ENCODE data around the gene NSUN6.

The NSUN6 gene

DNA sequence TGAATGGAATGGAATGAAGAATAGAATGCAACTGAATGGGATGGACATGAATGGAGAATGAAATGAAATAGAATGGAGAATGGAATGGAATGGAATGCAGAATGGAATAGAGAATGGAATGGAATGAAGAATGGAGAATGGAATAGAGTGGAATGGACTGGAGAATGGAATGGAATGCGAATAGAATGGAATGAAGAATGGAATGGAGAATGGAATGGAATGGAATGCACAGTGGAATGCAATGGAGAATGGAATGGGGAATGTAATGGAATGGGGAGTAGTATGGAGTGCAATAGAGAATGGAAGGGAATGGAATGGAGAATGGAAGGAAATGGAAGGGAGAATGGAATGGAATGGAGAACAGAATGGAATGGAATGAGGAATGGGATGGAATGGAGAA is 93.4 kb downstream of the NSUN6 start:
- no peak for DNase-seq

DNA sequence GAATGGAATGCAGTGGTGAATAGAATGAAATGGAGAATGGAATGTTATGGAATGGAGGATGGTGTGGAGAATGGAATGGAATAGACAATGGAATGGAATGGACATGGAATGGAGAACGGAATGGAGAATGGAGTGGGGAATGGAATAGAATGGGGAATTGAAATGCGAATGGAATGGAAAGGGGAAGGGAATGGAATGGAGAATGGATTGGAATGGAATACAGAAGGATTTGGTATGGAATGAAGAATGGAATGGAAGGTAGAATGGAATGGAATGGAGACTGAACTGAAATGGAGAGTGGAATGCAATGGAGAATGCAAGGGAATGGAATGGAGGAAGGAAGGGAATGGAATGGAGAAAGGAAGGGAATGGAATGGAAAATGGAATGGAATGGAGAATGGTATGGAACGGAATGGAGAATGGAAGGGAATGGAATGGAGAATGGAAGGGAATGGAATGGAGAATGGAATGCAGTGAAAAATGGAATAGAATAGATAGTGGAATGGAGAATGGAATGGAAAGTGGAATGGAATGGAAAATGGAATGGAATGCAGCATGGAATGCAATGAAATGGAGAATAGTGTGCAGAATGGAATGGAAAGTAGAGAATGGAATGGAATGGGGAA is 94.8 kb downstream of the NSUN6 start:
- DNase-seq, result no peak

DNA sequence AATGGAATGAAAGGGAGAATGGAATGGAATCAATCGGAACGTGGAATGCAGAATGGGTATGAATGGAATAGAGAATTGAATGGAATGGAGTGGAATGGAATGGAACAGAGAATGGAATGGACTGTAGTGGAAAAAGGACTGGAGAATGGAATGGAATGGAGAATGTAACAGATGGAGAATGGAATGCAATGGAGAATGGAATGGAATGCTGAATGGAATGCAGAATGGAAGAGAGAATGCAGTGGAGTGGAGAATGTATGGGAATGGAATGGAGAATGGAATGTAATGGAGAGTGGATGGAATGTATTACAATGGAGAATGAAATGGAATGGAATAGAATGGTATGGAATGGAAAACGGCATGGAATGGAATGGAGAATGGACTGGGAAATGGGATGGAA is 96.9 kb downstream of the NSUN6 start:
- no peak for DNase-seq

DNA sequence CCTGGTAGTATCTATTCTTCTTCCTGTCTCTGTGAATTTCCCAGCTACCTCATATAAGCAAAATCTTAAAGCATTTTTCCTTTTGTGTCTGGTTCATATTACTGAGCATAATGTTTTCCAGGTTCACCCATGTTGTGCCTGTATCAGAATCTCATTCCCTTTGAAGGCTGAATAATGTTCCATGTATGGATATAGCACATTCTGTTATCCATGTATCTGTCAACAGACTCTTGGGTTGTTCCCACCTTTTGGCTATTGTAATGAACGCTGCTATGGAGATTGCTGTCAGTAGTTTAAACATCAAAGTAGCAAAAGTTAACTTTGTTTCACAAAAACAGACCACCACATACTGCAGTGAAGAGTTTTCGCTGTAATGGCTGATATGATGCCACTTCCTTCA is 99.9 kb downstream of the NSUN6 start:
- no peak for DNase-seq

DNA sequence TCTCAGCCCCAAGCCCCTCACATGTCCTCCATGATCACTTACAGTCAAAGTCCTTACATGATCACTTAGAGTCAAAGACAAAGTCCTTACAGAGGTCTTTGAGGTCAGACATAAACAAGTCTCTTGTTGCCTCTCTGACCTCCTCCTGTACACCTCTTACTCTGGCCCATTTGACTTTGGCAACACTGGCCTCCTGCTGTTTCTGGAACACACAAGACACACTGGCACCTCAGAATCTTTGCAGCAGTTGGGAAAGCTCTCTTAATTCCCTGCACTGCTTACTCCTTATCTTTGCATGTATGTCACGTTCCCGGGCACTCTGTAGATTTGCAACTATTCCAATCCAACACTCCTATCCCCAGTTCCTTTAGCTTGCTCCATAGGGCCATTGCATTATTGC is 102.3 kb downstream of the NSUN6 start:
- no peak for DNase-seq

DNA sequence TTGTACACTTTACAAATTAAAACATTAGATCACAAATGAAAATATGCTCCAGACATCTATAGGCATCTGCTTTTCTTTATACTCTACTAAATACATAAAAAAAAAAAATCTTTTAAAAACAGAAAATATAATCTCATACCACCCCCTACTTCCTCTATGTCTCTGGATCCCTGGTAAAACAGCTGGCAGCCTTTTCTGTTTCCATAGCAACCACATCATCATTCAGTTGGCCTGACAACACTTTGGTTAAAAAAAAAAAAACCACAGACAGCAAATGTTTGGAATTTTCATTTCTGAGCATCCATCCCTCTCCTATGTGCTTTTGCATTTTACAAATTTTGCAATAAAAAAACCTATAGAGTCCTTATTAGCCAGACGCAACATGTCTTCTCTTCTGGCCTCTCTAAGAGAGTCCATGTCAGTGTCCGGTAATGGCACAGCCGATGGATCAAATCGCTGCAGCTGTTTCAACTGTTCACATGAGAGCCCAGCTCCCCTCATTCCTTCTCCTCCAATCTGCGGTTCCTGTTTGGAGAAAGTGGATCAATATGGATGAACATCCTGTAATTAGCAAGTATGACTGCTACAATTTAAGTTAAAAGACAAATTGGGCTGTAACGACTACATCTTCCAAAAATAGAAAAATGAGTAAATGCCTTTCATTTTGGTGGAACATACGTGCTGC is 105.6 kb downstream of the NSUN6 start:
- no peak for DNase-seq

DNA sequence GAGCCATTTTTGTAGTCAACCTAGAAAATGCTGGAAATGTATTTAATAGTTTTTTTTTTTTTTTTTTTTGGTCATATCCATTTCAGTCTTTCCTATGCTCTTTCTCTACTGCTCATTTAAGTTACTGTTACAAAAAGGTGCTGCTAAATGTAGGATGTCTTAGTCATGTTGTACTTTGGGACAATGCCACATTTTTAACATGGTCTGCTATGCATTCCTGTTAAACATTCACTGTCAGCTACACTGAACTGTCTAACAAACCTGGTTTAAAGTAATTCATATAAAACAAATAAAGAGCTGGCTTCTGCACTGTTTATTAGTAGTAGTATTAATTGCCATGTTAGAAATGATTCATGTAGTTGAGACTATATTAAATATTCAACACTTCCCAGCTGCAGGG is 108.6 kb downstream of the NSUN6 start:
- no peak for DNase-seq

DNA sequence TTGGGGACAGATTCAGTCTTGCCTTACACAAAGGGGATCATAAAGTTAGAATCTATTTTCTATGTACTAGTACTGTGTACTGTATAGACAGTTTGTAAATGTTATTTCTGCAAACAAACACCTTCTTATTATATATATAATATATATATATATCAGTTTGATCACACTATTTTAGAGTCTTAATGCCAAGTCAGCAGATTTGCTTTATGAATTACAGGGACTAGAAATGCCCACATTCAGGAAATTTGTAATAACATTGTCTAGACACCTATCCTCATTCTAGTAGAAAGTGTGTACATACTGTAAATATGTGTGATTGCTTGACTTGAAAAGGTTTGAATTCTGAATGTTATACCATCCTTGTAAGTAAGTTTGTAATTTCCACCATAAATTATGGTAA is 111.2 kb downstream of the NSUN6 start:
- no peak for DNase-seq

DNA sequence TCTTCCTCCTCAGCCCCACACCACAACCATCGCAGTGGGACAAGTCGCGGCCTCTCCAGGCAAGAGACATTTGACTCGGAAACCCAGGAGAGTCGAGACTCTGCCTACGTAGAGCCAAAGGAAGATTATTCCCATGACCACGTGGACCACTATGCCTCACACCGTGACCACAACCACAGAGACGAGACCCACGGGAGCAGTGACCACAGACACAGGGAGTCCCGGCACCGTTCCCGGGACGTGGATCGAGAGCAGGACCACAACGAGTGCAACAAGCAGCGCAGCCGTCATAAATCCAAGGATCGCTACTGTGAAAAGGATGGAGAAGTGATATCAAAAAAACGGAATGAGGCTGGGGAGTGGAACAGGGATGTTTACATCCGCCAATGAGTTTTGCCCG is 112.1 kb downstream of the NSUN6 start:
- no peak for DNase-seq

DNA sequence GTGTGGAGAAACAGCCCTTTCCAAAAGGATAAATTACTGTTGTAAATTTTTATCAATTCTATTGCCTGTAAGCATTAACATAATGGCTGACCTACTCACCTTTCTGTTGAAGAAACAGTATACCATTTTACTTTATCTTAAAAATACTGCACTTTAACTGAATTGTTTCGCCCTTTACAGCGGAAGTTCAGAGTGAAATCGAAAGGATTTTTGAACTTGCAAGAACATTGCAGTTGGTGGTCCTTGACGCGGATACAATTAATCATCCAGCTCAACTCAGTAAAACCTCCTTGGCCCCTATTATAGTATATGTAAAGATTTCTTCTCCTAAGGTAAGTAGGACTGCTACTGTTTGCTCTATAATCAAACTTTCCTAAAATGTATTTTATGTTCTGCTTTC is 117.5 kb downstream of the NSUN6 start:
- no peak for DNase-seq

DNA sequence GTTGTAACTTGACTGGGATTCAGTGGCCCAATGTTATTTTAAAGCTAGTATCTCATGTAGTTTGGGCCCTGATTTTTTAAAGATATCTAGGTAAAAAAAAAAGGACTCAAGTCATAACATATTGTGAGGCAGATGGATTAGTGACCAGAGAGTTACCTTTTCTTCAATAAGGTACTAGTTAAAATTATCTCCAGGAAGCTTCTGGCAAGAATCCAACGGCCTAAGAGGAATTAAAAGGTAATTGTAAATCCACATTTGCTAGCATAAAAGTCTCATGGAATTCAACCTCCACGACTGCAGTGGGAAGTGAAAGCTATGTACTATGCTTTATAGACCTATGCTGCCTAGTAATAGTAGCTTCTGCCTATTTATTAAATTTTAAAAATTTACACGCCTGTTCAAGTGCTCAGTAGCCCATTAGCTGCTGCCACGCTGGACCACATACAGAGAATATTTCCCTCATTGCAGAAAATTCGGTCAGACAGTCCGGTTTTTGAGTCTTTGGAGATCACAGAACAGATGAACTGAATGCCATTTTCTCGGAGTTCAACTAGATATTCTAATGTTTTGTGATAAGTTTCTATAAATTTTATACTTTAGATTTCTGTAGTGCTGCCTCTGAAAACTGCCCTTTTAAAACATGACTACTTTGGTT is 118.4 kb downstream of the NSUN6 start:
- no peak for DNase-seq

DNA sequence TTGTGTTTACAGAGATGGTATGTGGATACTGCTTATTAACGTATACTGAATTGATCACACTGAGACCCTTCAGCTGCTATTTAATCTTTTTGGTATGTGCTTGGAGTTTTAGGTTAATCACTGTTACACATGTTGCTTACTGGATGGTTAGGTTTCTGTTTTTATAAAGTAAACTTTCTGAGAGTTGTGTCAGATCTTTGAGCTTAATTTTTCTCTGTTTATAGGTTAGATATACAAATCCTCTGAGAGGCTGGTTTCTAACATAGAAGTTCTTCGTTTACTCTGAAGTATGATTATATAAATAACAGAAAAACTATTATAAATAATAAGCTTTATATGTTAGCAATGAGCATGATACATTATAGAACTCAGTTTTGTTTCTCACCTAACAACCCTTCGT is 123.1 kb downstream of the NSUN6 start:
- no peak for DNase-seq

DNA sequence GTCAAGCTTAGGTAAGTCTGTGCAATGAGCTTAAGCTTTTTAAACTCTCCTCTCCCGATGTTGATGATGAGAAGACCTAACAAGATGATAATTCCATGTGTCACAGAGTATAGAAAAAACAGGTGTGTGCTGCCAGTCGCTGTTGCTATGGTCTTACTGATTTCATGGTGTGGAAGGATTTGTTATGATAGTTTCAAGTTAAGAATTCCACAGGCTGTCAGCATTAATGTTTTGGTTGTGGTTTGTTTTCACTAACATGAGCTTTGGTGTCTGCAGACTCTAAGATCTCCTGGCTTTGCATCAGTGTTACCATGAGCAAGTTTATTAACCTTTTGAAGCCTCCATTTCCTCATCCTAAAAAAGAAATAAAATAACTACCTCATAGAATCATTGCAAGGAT is 123.7 kb downstream of the NSUN6 start:
- DNase-seq, result no peak

DNA sequence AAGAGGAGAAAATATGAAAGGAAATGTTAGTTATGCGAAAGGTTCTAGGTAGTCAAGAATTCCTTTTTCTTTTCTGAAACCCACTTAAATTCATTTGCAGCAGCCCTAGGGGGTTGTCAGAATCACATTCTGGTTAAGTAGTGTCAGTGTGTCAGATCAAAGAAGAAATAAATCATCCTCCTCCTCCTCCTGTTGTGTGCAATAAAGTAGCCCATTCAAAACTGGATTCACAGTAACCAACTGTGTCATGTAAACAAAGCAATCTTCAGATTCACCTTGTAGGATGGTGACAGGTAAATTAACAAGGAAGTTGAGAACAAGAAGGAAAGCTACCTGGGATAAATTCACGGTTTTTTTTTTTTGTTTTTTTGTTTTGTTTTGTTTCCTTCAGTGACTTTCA is 127.5 kb downstream of the NSUN6 start:
- DNase-seq, result no peak

DNA sequence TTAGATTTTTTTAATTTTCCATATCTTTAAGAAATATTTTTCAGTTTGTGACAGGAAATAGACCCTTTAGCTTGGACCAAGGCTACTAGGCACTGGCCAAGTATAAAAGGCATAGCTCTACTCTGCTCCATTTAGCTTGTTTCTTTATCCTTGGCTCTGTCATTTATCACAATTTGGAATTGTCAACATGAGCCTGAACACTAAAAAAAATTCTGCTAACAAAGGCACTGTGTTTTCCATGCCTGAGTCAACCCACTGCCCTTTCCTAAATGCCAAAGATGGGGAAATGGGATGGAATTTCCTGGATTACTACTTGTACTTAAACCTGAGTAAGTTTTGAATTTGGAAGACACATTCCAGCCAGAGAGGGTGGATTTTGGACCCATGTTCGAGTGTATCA is 128.4 kb downstream of the NSUN6 start:
- no peak for DNase-seq

DNA sequence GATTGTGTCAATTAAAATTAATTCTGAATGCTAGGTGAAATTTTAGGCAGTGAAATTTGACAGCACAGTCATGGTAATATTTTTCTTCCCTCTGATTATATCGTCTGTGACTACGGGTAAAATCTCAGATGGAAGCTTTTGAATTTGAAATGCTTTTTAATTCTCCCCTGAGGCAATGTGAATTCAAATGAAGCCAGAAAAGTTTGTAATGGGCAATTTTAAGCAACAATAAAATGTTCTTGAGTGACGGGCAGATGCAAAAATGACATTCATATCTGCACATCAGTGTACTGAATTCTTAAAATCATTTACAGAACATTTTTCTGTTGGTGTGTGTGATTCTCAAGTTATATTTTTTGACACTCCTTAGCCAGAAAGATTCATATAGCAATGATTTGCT is 134.5 kb downstream of the NSUN6 start:
- no peak for DNase-seq

DNA sequence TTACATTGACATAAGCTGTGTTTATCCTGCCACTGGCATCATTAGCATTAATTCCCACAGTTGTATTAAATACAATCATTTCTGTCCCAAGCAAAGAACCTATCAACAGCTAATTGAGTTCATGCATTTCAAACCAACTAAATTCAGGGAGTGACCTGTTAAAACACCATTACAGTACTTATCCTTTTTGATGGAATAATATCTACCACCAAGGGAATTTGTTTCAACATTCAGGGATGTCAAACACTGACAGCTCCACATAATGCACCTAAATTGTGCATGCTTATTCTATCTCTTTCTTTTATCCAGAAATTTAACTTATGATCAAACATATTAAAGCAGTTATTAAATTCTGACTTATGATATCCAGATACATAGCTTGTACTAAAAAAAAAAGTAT is 136.8 kb downstream of the NSUN6 start:
- no peak for DNase-seq

DNA sequence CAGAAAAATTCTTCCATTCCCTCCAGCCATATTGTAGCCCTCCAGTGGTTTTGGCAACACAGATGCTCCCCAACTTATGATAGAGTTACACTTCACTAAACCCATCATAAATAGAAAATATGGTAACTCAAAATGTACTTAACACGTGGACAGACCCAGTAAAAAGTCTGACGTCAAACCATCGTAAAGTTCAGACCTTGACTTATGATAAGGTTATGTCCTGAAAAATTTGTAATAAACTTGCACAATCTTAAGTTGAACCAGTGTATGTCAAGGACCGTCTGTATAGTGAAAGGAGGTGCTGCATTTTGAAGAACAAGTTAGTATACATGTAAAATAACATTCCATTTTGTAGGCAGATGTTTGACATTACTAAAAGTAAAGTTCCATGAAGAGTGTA is 142.8 kb downstream of the NSUN6 start:
- no peak for DNase-seq

DNA sequence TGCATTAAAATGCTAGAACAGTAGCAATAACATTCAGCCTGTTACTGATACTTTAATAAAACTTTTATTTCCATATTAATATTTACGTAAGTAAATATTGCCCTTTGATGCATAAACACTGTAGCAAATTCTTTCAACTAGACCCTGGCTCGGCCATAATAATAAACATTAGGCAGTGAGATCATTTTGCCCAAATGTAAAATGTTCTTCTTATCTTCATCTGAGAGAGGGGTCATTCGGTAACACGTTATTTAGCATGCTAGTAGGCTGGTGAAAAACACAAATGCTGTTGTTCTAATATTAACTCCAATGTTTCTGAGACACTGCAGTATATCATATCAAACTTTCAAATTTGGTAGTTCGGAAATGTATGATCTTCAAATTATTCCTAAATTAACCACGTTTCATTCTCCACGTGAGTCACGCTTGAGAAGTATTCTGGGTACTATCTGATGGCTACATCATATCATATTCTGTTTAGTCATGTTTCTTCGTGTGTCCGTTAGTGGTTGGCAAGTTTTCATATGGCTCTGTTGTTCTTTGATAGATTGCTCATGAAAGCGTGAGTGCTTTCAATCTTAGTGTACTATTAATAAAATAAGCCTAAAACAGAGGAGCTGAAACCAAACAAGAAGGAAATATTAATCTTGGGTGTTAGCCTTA is 145.8 kb downstream of the NSUN6 start:
- no peak for DNase-seq

DNA sequence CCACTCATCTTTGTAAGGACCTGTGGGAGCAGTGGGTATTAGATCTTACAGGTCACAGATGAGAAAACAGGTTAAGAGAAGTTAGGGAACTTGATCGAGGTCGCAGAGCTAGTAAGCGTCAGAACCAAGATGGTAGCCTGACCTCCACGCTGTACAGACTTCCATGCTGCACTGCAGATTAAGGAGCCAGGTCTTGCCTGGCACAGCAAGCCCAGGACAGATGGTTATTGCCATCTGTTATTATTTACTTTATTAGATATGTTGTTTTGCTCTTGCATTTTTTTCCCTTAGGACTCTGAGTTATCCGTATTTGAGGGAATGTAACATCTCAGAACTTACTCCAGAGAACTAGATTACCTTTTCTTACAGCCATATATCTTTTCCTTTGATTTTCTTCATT is 147.2 kb downstream of the NSUN6 start:
- no peak for DNase-seq

DNA sequence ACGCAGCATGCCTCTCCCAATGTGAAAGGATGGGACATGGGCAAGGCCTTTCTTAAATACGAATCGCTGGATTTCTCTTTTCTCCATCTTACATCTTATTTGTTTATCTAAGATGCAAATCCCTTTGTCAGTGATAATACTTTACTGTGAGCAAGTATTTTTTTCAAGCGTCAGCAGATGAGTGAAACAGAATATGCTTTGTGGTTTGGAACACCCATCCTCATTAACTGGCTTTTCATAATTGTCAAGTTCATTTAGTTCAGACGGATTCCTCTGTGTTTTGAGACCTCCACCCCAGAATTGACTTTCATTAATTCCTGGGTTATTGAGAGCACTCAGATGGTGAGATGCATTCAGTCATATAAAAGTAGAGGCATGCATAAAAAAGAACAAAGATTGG is 149.8 kb downstream of the NSUN6 start:
- no peak for DNase-seq

DNA sequence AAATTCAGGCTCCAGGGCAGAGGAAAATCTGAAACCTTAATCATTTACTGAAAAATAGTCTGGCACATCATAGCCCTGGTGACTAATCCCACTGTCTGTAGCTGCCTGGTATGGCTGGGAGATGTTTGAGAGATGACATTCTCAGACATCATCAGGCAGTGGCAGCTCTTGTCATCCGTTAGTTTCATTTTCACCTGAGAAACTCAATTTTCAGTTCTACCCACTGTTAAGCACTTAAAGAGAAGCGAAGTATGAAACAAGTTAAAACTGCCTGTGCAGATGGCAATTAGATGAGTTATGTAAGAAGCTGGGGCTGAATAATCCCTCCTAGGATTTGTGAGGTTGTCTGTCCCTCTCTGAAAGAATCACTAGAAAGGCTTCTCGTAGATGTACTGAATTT is 150.2 kb downstream of the NSUN6 start:
- DNase-seq, result no peak

DNA sequence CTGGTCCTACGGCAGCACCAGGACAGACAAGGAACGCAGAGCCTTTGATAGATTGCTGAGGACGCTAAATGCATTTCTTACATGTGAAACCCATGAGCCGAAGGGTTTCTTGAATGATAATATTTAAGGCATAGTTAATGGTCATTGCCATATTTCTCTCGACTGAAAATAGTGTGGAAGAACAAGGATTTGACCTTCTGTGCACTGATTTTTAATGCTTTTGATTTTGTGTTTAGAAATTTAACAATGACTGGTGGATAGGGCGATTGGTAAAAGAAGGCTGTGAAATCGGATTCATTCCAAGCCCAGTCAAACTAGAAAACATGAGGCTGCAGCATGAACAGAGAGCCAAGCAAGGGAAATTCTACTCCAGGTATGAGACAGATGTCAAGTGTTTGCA is 150.8 kb downstream of the NSUN6 start:
- no peak for DNase-seq

DNA sequence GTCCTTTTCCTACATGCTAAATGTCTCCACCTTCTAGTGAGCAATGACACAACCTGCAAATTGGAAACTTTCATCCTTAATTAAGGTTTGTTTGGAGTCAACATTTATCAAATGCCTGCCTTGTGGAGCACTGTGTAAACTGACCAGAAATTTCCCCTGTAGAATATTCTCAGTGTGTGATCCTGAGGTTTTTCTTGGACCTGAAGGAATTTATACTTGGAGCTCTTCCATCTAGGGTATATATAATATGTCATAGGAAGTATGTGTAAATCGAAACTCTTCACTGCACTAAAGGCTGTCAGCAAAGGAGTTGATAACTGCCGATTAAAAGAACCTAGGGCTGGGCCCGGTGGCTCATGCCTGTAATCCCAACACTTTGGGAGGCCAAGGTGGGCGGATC is 152.4 kb downstream of the NSUN6 start:
- DNase-seq, result no peak

Measured in GDM1 (cell line).